Caco-2 (cell line): Measurements from ENCODE around the gene TCF7L2. TPM values are rescaled to one million over a fixed set of nuclear protein-coding genes. Genes with fewer than 3 reads are reported as not detected.

ENCODE experiments used
- BruUV-seq: library from RNA; stranded (reverse); fragments of 400-500 nt; replicated peaks from 2 replicates; lab custom pipeline; 2021; lab: Mats Ljungman, UMichigan
- CTCF ChIA-PET: fragments of 300-600 bp; sonication (Branson Sonifier 250); formaldehyde crosslinking; loops from one replicate; lab custom pipeline; 2022; ENCODE audit warnings: antibody characterized with exemption; lab: Charles Lee
- POLR2A ChIA-PET: fragments of 300-600 bp; sonication (Branson Sonifier 250); formaldehyde crosslinking; loops from one replicate; lab custom pipeline; 2022; ENCODE audit warnings: antibody characterized with exemption; lab: Charles Lee
- DNase-seq, 2 experiments: peaks; one replicate each; pipeline versions ENCODE4 v3.0.0 to v3.0.0-alpha.2; 2020 to 2022
- H3K27me3 ChIP-seq: replicated peaks from 2 replicates; pipeline ENCODE4 v1.6.0; 2011; ENCODE audit warnings: low read length; ENCODE audit not compliant: control insufficient read depth, insufficient read depth
- H3K36me3 ChIP-seq: 2 replicates; pipeline ENCODE4 v1.5.1; 2011; ENCODE audit warnings: low read length; ENCODE audit not compliant: control insufficient read depth, insufficient read depth
- H3K4me1 ChIP-seq: fragments of 250-450 bp; sonication (Bioruptor Pico); 2 replicates; pipeline ENCODE4 v1.5.1; 2020; ENCODE audit warnings: mild to moderate bottlenecking
- H3K4me3 ChIP-seq: 2 replicates; pipeline ENCODE4 v1.5.1; 2011; ENCODE audit warnings: low read depth, mild to moderate bottlenecking, control low read depth, low read length
- H3K9me3 ChIP-seq: fragments of 250-450 bp; sonication (Bioruptor Pico); 2 replicates; pipeline ENCODE4 v1.5.1; 2020; ENCODE audit warnings: mild to moderate bottlenecking, moderate library complexity
- H3K27ac Mint-ChIP-seq: one replicate; pipeline ENCODE4 v1.8.0; 2022; ENCODE audit warnings: mixed read lengths; ENCODE audit not compliant: unreplicated experiment
- H3K27me3 Mint-ChIP-seq: one replicate; pipeline ENCODE4 v1.8.0; 2022; ENCODE audit warnings: mixed read lengths; ENCODE audit not compliant: insufficient read depth, unreplicated experiment
- H3K36me3 Mint-ChIP-seq: one replicate; pipeline ENCODE4 v1.8.0; 2022; ENCODE audit warnings: mild to moderate bottlenecking, mixed read lengths; ENCODE audit not compliant: insufficient read depth, unreplicated experiment
- H3K4me1 Mint-ChIP-seq: one replicate; pipeline ENCODE4 v1.8.0; 2022; ENCODE audit warnings: low read depth, mixed read lengths; ENCODE audit not compliant: unreplicated experiment
- H3K4me3 Mint-ChIP-seq: one replicate; pipeline ENCODE4 v1.8.0; 2022; ENCODE audit warnings: mild to moderate bottlenecking, moderate library complexity, mixed read lengths; ENCODE audit not compliant: unreplicated experiment
- H3K9me3 Mint-ChIP-seq: one replicate; pipeline ENCODE4 v1.8.0; 2022; ENCODE audit warnings: mixed read lengths; ENCODE audit not compliant: unreplicated experiment
- CTCF ChIP-seq, 2 experiments: fragments of 200-600 bp in 1 of 2; IDR thresholded peaks; 1 replicate in 1 of 2; 2 replicates in 1 of 2; pipeline versions ENCODE4 v1.5.1 to v1.8.0; 2011 to 2022; ENCODE audit warnings: antibody characterized with exemption in 1 of 2, control low read depth in 1 of 2, inconsistent platforms in 1 of 2, low read depth in 1 of 2, low read length in 1 of 2, mild to moderate bottlenecking in 1 of 2, moderate library complexity in 1 of 2; ENCODE audit not compliant: insufficient read depth in 1 of 2, severe bottlenecking in 1 of 2, unreplicated experiment in 1 of 2
- intact Hi-C: fragments of 100-400 bp; cut with micrococcal nuclease; formaldehyde crosslinking; loops from one replicate; pipeline ENCODE4 v1.10.0; 2022; ENCODE audit not compliant: unreplicated experiment
- total RNA-seq: library from RNA; stranded (reverse); gene quantifications from 2 replicates; pipeline ENCODE4 v1.2.3, GENCODE V29; 2022

The TCF7L2 gene
- total RNA-seq, 1 experiment from 2014 or later = 45.4 TPM

GRCh38 chr10:112955582-112956421, 5.8 kb downstream of the TCF7L2 start:
- H3K4me3 Mint-ChIP-seq = peak overlapping the region; percentile 69
- peaks cover 65% of the 10 kb centered on the region for H3K4me1 ChIP-seq
- intact Hi-C loops = no loop called here
- H3K9me3 ChIP-seq = no peaks in the 10 kb centered on the region
- ChIA-PET CTCF (interaction anchor here (1.2 kb wide), 1 partner anchor 14 kb away, joined by 3 read pairs; no protein-coding TSS in a partner anchor), POLR2A (interaction anchor here (0.7 to 1.0 kb wide), 2 partner anchors 177 to 903 kb away, joined by 3 to 20 read pairs; no protein-coding TSS in a partner anchor)
- H3K27ac Mint-ChIP-seq = peak overlapping the region; percentile 79
- no peak for TF ChIP-seq CTCF (IDR thresholded peaks at IDR 0.05; ENCODE audit: insufficient read depth in 1 of 2, low read depth in 1 of 2, low read length in 1 of 2, severe bottlenecking in 1 of 2, unreplicated experiment in 1 of 2)
- peaks cover 52% of the 10 kb centered on the region for H3K4me1 Mint-ChIP-seq
- H3K27me3 Mint-ChIP-seq = no peaks in the 10 kb centered on the region
- no peaks in the 10 kb centered on the region for H3K9me3 Mint-ChIP-seq
- no peak for DNase-seq
- H3K27me3 ChIP-seq = no peaks in the 10 kb centered on the region
- H3K4me3 ChIP-seq = peak overlapping the region; percentile 5; the same call in 1 of the 2 replicates
- no TSS peak for BruUV-seq
- peaks cover 2% of the 10 kb centered on the region; the same call in 1 of the 2 replicates for H3K36me3 ChIP-seq
- peaks cover 76% of the 10 kb centered on the region for H3K36me3 Mint-ChIP-seq

GRCh38 chr10:112956631-112957350, 6.7 kb downstream of the TCF7L2 start:
- Histone ChIP-seq H3K4me3 (no peak overlapping the region), H3K27me3 (no peaks in the 10 kb centered on the region), H3K36me3 (peaks cover 2% of the 10 kb centered on the region; the same call in 1 of the 2 replicates), H3K9me3 (no peaks in the 10 kb centered on the region), H3K4me1 (peaks cover 65% of the 10 kb centered on the region)
- no peaks in the 10 kb centered on the region for H3K9me3 Mint-ChIP-seq
- no TSS peak for BruUV-seq
- no peak for DNase-seq
- H3K36me3 Mint-ChIP-seq = peaks cover 70% of the 10 kb centered on the region
- ChIA-PET POLR2A (no interaction called here), CTCF (interaction anchor here (0.7 kb wide), 1 partner anchor 145 kb away, joined by 3 read pairs; no protein-coding TSS in a partner anchor)
- TF ChIP-seq CTCF (IDR thresholded peaks at IDR 0.05; ENCODE audit: insufficient read depth in 1 of 2, low read depth in 1 of 2, low read length in 1 of 2, severe bottlenecking in 1 of 2, unreplicated experiment in 1 of 2) = no peak
- H3K4me3 Mint-ChIP-seq = peak overlapping the region; percentile 7
- no peaks in the 10 kb centered on the region for H3K27me3 Mint-ChIP-seq
- H3K4me1 Mint-ChIP-seq = peaks cover 59% of the 10 kb centered on the region
- H3K27ac Mint-ChIP-seq = peak overlapping the region; percentile 56
- intact Hi-C loops = no loop called here

- Mint-ChIP-seq H3K27ac (peak overlapping the region; percentile 56), H3K9me3 (no peaks in the 10 kb centered on the region), H3K27me3 (no peaks in the 10 kb centered on the region), H3K4me3 (peak overlapping the region; percentile 7), H3K36me3 (peaks cover 72% of the 10 kb centered on the region), H3K4me1 (peaks cover 65% of the 10 kb centered on the region)
- no TSS peak for BruUV-seq
- peaks cover 2% of the 10 kb centered on the region; the same call in 1 of the 2 replicates for H3K36me3 ChIP-seq
- intact Hi-C loops = no loop called here
- H3K4me1 ChIP-seq = peaks cover 65% of the 10 kb centered on the region
- DNase-seq = no peak
- POLR2A ChIA-PET = interaction anchor here (0.6 kb wide), 1 partner anchor 596 kb away, joined by 3 read pairs; no protein-coding TSS in a partner anchor
- TF ChIP-seq CTCF (IDR thresholded peaks at IDR 0.05; ENCODE audit: insufficient read depth in 1 of 2, low read depth in 1 of 2, low read length in 1 of 2, severe bottlenecking in 1 of 2, unreplicated experiment in 1 of 2) = no peak
- CTCF ChIA-PET = no interaction called here
- no peak overlapping the region for H3K4me3 ChIP-seq
- H3K27me3 ChIP-seq = no peaks in the 10 kb centered on the region
- H3K9me3 ChIP-seq = no peaks in the 10 kb centered on the region
Measured at GRCh38 chr10:112957640-112958092, 7.6 kb downstream of the TCF7L2 start.
